Tibial nerve (tissue), 4 donors: ENCODE results near the gene CYFIP2. TPM values are rescaled to one million over a fixed set of nuclear protein-coding genes. Genes with fewer than 3 reads are reported as not detected.

ENCODE experiments used
- DNase-seq, 2 donors: peaks; one replicate each; pipeline ENCODE4 v3.0.0-alpha.2; 2019; ENCODE audit warnings: low spot score in 2 of 2
- H3K27ac ChIP-seq, 4 donors: fragments of 200-600 bp; sonication (generic) in 3 of 4; one replicate each; pipeline ENCODE4 v1.5.1; 2017 to 2019; ENCODE audit warnings: mild to moderate bottlenecking in 1 of 4
- H3K27me3 ChIP-seq, 2 donors: fragments of 200-600 bp; sonication (generic) in 1 of 2; one replicate each; pipeline versions ENCODE4 v1.5.1 to v1.6.0; 2017 to 2019
- H3K36me3 ChIP-seq, 3 donors: fragments of 200-600 bp; sonication (generic); one replicate each; pipeline ENCODE4 v1.5.1; 2018 to 2019
- H3K4me1 ChIP-seq, 4 donors: fragments of 200-600 bp; sonication (generic) in 3 of 4; one replicate each; pipeline ENCODE4 v1.5.1; 2017 to 2019
- H3K4me3 ChIP-seq, 4 donors: fragments of 200-600 bp; sonication (generic) in 3 of 4; one replicate each; pipeline ENCODE4 v1.5.1; 2017 to 2019; ENCODE audit warnings: mild to moderate bottlenecking in 1 of 4, moderate library complexity in 1 of 4
- H3K9me3 ChIP-seq, 4 donors: fragments of 200-600 bp; sonication (generic) in 3 of 4; one replicate each; pipeline ENCODE4 v1.5.1; 2017 to 2019
- EP300 ChIP-seq, 2 donors: sonication (generic); formaldehyde crosslinking; IDR thresholded peaks; one replicate each; pipeline ENCODE4 v1.6.1; 2017; ENCODE audit warnings: antibody characterized with exemption in 2 of 2, mild to moderate bottlenecking in 1 of 2
- POLR2A ChIP-seq, 2 donors: fragments of 450-650 bp; IDR thresholded peaks; one replicate each; pipeline ENCODE4 v1.6.1; 2017; ENCODE audit warnings: antibody characterized with exemption in 2 of 2, mild to moderate bottlenecking in 2 of 2, moderate library complexity in 2 of 2
- WGBS, 2 donors: methylation state at CpG; one replicate each; pipeline ENCODE4 v1.1.5; 2018; 5-methylcytosine and 5-hydroxymethylcytosine counted together
- total RNA-seq, 4 donors: library from RNA; depleted of rRNA; stranded (reverse); fragments of >200 nt; gene quantifications; one replicate each; pipeline ENCODE4 v1.1.0, GENCODE V29; 2016
- TF ChIP-seq, protein P1 (sequence below), 5 experiments: fragments of 200-600 bp in 3 of 5; fragments of 450-650 bp in 2 of 5; sonication (generic) in 3 of 5; IDR thresholded peaks; one replicate each; pipeline ENCODE4 v1.5.1; 2016 to 2019; ENCODE audit warnings: antibody characterized with exemption in 5 of 5, mild to moderate bottlenecking in 3 of 5, moderate library complexity in 2 of 5

CYFIP2 gene
- total RNA-seq, 4 donors from 2014 or later = 14.4 to 27.3 (median 18.0) TPM

DNA sequence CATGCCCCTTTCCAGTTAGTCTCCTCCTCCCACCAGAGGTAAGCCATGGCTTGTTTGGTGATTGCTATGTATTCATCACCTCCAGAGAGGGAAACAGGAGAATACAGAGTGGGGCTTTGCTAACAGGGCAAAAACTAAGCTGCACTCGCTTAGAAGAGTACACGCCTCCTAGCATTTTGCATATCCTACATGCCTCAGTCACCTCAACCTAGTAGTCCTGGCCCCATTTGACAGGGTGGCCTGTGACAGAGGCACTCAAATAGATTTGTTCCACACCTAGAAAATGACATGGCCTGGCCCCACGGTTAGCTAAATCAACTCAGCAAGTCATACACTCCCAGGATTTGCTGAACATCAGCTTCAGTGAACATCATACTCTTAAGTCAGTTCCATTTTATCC, 90.7 kb downstream of the CYFIP2 start:
- 89 to 91% methylated on average over 3 of the region's 3 CpGs for WGBS, 2 donors
- Histone ChIP-seq H3K27ac (no peak overlapping the region), H3K4me3 (no peak overlapping the region), H3K4me1 (peaks cover 0 to 6% (median 0%) of the 10 kb centered on the region in 4 donors), H3K36me3 (peaks cover 0 to under 1% (median 0%) of the 10 kb centered on the region in 3 donors), H3K27me3 (no peaks in the 10 kb centered on the region), H3K9me3 (no peaks in the 10 kb centered on the region)
- DNase-seq = no peak
- TF ChIP-seq EP300 (IDR thresholded peaks at IDR 0.05) (no peak), POLR2A (IDR thresholded peaks at IDR 0.05) (no peak)
- TF ChIP-seq, protein P1, sequence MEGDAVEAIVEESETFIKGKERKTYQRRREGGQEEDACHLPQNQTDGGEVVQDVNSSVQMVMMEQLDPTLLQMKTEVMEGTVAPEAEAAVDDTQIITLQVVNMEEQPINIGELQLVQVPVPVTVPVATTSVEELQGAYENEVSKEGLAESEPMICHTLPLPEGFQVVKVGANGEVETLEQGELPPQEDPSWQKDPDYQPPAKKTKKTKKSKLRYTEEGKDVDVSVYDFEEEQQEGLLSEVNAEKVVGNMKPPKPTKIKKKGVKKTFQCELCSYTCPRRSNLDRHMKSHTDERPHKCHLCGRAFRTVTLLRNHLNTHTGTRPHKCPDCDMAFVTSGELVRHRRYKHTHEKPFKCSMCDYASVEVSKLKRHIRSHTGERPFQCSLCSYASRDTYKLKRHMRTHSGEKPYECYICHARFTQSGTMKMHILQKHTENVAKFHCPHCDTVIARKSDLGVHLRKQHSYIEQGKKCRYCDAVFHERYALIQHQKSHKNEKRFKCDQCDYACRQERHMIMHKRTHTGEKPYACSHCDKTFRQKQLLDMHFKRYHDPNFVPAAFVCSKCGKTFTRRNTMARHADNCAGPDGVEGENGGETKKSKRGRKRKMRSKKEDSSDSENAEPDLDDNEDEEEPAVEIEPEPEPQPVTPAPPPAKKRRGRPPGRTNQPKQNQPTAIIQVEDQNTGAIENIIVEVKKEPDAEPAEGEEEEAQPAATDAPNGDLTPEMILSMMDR (IDR thresholded peaks at IDR 0.05) = no peak

DNA sequence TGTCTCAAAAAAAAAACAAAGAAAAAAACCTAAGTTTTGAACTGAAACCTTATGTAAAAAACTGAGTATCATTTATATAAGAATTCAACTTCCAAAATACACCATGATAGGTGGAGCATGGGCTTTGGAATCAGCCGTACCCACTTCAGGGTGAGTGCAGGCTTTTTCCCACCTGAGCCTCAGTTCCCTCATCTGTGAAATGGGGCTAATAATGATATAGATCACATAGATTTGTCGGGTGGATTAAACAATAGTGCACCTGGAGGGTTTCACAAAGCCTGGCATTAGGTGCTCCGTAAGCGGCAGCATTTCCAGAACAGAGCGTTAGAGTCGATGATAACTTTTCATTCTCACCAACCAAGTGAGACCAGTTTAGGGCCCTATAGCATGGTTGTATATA, 91.9 kb downstream of the CYFIP2 start:
- no peak overlapping the region for H3K4me3 ChIP-seq
- 93 to 94% methylated on average over 6 of the region's 6 CpGs for WGBS, 2 donors

DNA sequence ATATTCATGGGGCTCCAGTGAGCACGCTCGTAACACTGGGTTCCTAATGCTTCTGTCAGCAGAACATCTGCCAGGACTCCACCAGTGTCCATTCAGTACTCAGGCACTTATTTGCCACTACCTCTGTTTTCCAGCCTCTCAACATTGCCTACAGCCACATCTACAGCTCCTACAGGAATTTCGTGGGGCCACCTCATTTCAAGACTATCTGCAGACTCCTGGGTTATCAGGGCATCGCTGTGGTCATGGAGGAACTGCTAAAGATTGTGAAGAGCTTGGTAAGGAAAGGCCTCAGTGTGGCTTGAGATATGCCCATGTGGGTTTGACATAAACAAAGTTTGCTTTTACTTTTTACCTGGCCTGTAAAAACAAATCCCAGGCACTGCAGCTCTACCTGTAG, 92.9 kb downstream of the CYFIP2 start:
- Histone ChIP-seq H3K27me3 (no peaks in the 10 kb centered on the region), H3K36me3 (peaks cover 0 to 11% (median 0%) of the 10 kb centered on the region in 3 donors), H3K9me3 (no peaks in the 10 kb centered on the region), H3K4me1 (peaks cover 0 to 20% (median 0%) of the 10 kb centered on the region in 4 donors), H3K27ac (no peak overlapping the region), H3K4me3 (no peak overlapping the region)
- TF ChIP-seq EP300 (IDR thresholded peaks at IDR 0.05) = no peak
- no peak for TF ChIP-seq POLR2A (IDR thresholded peaks at IDR 0.05)
- TF ChIP-seq, protein P1 (IDR thresholded peaks at IDR 0.05) = no peak
- 92 to 98% methylated on average over 4 of the region's 4 CpGs for WGBS, 2 donors
- DNase-seq = no peak

More for the DNA sequence above, 91.9 kb downstream of the CYFIP2 start:
- DNase-seq = no peak
- Histone ChIP-seq H3K36me3 (peaks cover 0 to 8% (median 0%) of the 10 kb centered on the region in 3 donors), H3K27ac (no peak overlapping the region), H3K27me3 (no peaks in the 10 kb centered on the region), H3K9me3 (no peaks in the 10 kb centered on the region), H3K4me1 (peaks cover 0 to 18% (median 0%) of the 10 kb centered on the region in 4 donors)
- TF ChIP-seq, protein P1 (IDR thresholded peaks at IDR 0.05) = no peak
- no peak for TF ChIP-seq POLR2A (IDR thresholded peaks at IDR 0.05)
- TF ChIP-seq EP300 (IDR thresholded peaks at IDR 0.05) = no peak

- TF ChIP-seq, protein P1 (IDR thresholded peaks at IDR 0.05) = no peak
- TF ChIP-seq EP300 (IDR thresholded peaks at IDR 0.05) (no peak), POLR2A (IDR thresholded peaks at IDR 0.05) (no peak)
- Histone ChIP-seq H3K27me3 (no peaks in the 10 kb centered on the region), H3K4me1 (peaks cover 0 to 20% (median 0%) of the 10 kb centered on the region in 4 donors), H3K9me3 (no peaks in the 10 kb centered on the region), H3K4me3 (no peak overlapping the region), H3K27ac (no peak overlapping the region), H3K36me3 (peaks cover 0 to 11% (median 0%) of the 10 kb centered on the region in 3 donors)
- DNase-seq = no peak
- WGBS, 2 donors = 97 to 99% methylated on average over 2 of the region's 2 CpGs
These were observed 93.6 kb downstream of the CYFIP2 start for GRCh38 chr5:157359356-157360055.

DNA sequence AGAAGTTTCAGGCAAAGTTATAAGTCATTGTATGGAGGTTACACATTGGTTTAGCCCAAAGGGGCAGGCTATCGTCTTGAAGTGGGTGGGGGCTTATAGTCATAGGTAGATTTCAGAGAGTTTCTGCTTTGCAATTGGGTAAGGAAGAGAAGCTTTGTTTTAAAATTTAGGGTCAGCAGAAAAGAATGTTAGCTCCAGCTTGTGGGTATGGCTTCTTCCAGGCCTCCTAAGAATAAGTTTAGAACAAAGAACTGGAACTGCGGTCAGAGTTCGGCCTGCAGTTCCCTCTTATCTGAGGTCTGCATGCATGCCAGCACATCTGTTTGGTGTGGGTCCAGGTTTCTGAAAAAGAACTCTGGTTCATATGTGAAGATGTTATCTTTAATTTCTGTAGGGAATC, 96.1 kb downstream of the CYFIP2 start:
- no peaks in the 10 kb centered on the region for H3K27me3 ChIP-seq
- H3K27ac ChIP-seq = peak overlapping the region in 1 of 4 donors; percentile 16
- WGBS, 2 donors = 61 to 66% methylated on average over 3 of the region's 3 CpGs
- peaks cover 0 to 11% (median 0%) of the 10 kb centered on the region in 3 donors for H3K36me3 ChIP-seq
- no peaks in the 10 kb centered on the region for H3K9me3 ChIP-seq
- no peak for TF ChIP-seq POLR2A (IDR thresholded peaks at IDR 0.05)
- TF ChIP-seq, protein P1 (IDR thresholded peaks at IDR 0.05) = no peak
- H3K4me1 ChIP-seq = peaks cover 0 to 23% (median 1%) of the 10 kb centered on the region in 4 donors
- no peak overlapping the region for H3K4me3 ChIP-seq
- DNase-seq = peak in 1 of 2 donors; percentile 27
